Sigmoid colon (tissue), 7 donors: ENCODE measurements around the gene ANKRD35. TPM values are rescaled to one million over a fixed set of nuclear protein-coding genes. Genes with fewer than 3 reads are reported as not detected.
A peak's percentile ranks its signal among the peaks of the same experiment; 100 is the strongest.

Experiments used
- DNase-seq: peaks from one replicate; pipeline ENCODE4 v3.0.0-alpha.2; 2019
- H3K27ac ChIP-seq, 4 donors: fragments of 200-600 bp; sonication (generic); one replicate each; pipeline ENCODE4 v1.5.1; 2016 to 2019; ENCODE audit warnings: mild to moderate bottlenecking in 1 of 4
- H3K27me3 ChIP-seq, 3 donors: fragments of 200-600 bp; sonication (generic); one replicate each; pipeline ENCODE4 v1.5.1; 2019; ENCODE audit warnings: mild to moderate bottlenecking in 1 of 3
- H3K36me3 ChIP-seq, 4 donors: fragments of 200-600 bp; sonication (generic); one replicate each; pipeline ENCODE4 v1.5.1; 2016 to 2019
- H3K4me1 ChIP-seq, 4 donors: fragments of 200-600 bp; sonication (generic); one replicate each; pipeline ENCODE4 v1.5.1; 2017 to 2019
- H3K4me3 ChIP-seq, 4 donors: fragments of 200-600 bp; sonication (generic); one replicate each; pipeline ENCODE4 v1.5.1; 2017 to 2019; ENCODE audit warnings: mild to moderate bottlenecking in 2 of 4, moderate library complexity in 1 of 4
- H3K9me3 ChIP-seq, 4 donors: fragments of 200-600 bp in 3 of 4; sonication (generic) in 3 of 4; one replicate each; pipeline versions ENCODE4 v1.5.1 to v1.6.1; 2013 to 2019
- EP300 ChIP-seq, 4 donors: sonication (generic); formaldehyde crosslinking; IDR thresholded peaks; one replicate each; pipeline ENCODE4 v1.6.1; 2017; ENCODE audit warnings: antibody characterized with exemption in 4 of 4
- POLR2A ChIP-seq, 2 donors: fragments of 450-650 bp; IDR thresholded peaks; one replicate each; pipeline ENCODE4 v1.6.1; 2016; ENCODE audit warnings: antibody characterized with exemption in 2 of 2, mild to moderate bottlenecking in 2 of 2, moderate library complexity in 2 of 2
- POLR2AphosphoS5 ChIP-seq, 4 donors: sonication (generic); formaldehyde crosslinking; IDR thresholded peaks; one replicate each; pipeline ENCODE4 v1.6.1; 2017; ENCODE audit warnings: antibody characterized with exemption in 4 of 4
- WGBS, 2 donors: extraction: QIAGEN DNeasy Blood & Tissue Kit; methylation state at CpG; one replicate each; pipeline ENCODE4 v1.1.7; 2013; 5-methylcytosine and 5-hydroxymethylcytosine counted together
- intact Hi-C: fragments of 100-400 bp; cut with DNase I; formaldehyde crosslinking; loops from one replicate; pipeline ENCODE4 v1.15.1; 2023
- polyA plus RNA-seq, 3 donors: library from polyadenylated mRNA; stranded (reverse); fragments of 200-250 nt; gene quantifications; one replicate each; pipeline ENCODE4 v1.2.3, GENCODE V29; 2013
- total RNA-seq, 4 donors: library from RNA; depleted of rRNA; stranded (reverse); fragments of >200 nt; gene quantifications; one replicate each; pipeline ENCODE4 v1.1.0, GENCODE V29; 2016
- TF ChIP-seq, protein P1 (sequence below), 4 experiments: fragments of 450-650 bp in 3 of 4; fragments of 200-600 bp in 1 of 4; IDR thresholded peaks; one replicate each; pipeline ENCODE4 v1.5.1; 2016 to 2019; ENCODE audit warnings: antibody characterized with exemption in 4 of 4, mild to moderate bottlenecking in 3 of 4, moderate library complexity in 2 of 4
- donor health status: healthy with polysubstance abuse.
- donor health status: Bipolar disorder and iron deficiency.
- donor health status: healthy.

Gene ANKRD35
- total and polyA plus RNA-seq, 7 donors, result 0.46 to 13.8 (median 5.2) TPM

GRCh38 chr1:145901312-145902021 is 15.8 kb upstream of the ANKRD35 start:
- no peaks in the 10 kb centered on the region for H3K9me3 ChIP-seq
- no peaks in the 10 kb centered on the region for H3K4me1 ChIP-seq
- H3K27ac ChIP-seq, result no peak overlapping the region
- TF ChIP-seq POLR2A (IDR thresholded peaks at IDR 0.05) (no peak), EP300 (IDR thresholded peaks at IDR 0.05) (no peak), POLR2AphosphoS5 (IDR thresholded peaks at IDR 0.05) (no peak)
- TF ChIP-seq, protein P1, sequence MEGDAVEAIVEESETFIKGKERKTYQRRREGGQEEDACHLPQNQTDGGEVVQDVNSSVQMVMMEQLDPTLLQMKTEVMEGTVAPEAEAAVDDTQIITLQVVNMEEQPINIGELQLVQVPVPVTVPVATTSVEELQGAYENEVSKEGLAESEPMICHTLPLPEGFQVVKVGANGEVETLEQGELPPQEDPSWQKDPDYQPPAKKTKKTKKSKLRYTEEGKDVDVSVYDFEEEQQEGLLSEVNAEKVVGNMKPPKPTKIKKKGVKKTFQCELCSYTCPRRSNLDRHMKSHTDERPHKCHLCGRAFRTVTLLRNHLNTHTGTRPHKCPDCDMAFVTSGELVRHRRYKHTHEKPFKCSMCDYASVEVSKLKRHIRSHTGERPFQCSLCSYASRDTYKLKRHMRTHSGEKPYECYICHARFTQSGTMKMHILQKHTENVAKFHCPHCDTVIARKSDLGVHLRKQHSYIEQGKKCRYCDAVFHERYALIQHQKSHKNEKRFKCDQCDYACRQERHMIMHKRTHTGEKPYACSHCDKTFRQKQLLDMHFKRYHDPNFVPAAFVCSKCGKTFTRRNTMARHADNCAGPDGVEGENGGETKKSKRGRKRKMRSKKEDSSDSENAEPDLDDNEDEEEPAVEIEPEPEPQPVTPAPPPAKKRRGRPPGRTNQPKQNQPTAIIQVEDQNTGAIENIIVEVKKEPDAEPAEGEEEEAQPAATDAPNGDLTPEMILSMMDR (IDR thresholded peaks at IDR 0.05), result no peak
- H3K4me3 ChIP-seq, result no peak overlapping the region
- intact Hi-C loops, result no loop called here
- H3K27me3 ChIP-seq, result no peaks in the 10 kb centered on the region
- DNase-seq, result no peak
- WGBS, 2 donors, result 90 to 92% methylated on average over 12 of the region's 12 CpGs
- H3K36me3 ChIP-seq, result no peaks in the 10 kb centered on the region

DNA sequence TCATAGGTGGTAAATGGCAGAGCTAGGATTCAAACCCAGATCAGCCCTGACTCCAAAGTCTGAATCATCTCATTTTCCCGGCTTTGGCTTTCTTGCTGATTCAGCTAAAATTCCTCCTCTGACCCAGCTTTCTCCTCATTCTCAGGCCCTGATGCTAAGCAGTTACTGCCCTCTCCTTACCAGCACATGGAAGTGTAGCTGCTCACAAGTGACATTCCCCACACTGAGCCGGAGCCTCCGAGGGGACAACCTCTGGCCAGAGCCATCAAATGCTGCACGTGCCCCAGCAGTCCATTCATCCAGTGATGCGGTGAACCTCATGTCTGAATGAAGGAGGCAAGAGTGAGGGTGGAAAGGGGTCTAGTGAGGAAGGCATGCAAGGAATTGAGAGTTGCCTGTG is 13.1 kb upstream of the ANKRD35 start:
- Histone ChIP-seq H3K4me1 (no peaks in the 10 kb centered on the region), H3K36me3 (no peaks in the 10 kb centered on the region), H3K9me3 (no peaks in the 10 kb centered on the region), H3K27me3 (no peaks in the 10 kb centered on the region), H3K4me3 (no peak overlapping the region), H3K27ac (no peak overlapping the region)
- no peak for TF ChIP-seq EP300 (IDR thresholded peaks at IDR 0.05)
- TF ChIP-seq, protein P1 (IDR thresholded peaks at IDR 0.05), result no peak
- TF ChIP-seq POLR2AphosphoS5 (IDR thresholded peaks at IDR 0.05), result no peak
- no peak for TF ChIP-seq POLR2A (IDR thresholded peaks at IDR 0.05)
- DNase-seq, result no peak
- intact Hi-C loops, result no loop called here
- 79 to 94% methylated on average over 5 of the region's 5 CpGs for WGBS, 2 donors

GRCh38 chr1:145897969-145898368 is 12.3 kb upstream of the ANKRD35 start:
- TF ChIP-seq POLR2AphosphoS5 (IDR thresholded peaks at IDR 0.05) (no peak), EP300 (IDR thresholded peaks at IDR 0.05) (no peak)
- intact Hi-C loops, result no loop called here
- H3K36me3 ChIP-seq, result no peaks in the 10 kb centered on the region

DNA sequence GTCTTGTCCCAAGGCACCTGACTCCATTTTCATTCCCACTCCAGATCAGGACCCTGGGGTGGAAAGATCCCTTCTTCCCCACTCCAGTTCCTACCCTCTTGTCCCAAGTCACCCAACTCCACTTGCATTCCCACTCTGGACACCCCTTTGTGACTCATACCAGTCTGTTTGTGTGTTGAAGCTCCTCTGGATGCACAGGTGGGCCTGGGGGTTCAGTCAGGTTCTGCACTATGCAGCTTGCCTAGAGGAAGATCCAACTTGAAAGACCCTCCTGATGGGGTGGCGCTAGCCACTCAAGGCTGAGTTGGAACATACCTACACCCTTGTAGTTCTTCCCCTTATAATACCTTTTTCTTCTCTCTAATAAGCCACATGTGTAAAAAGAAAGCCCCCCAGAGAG is 9.8 kb upstream of the ANKRD35 start:
- Histone ChIP-seq H3K4me1 (peaks cover 0 to 21% (median 18%) of the 10 kb centered on the region in 4 donors), H3K27me3 (no peaks in the 10 kb centered on the region), H3K27ac (no peak overlapping the region), H3K36me3 (no peaks in the 10 kb centered on the region), H3K4me3 (no peak overlapping the region), H3K9me3 (no peaks in the 10 kb centered on the region)
- WGBS, 2 donors, result 95 to 100% methylated on average over 1 of the region's 1 CpG
- no peak for DNase-seq
- TF ChIP-seq EP300 (IDR thresholded peaks at IDR 0.05), result no peak
- TF ChIP-seq, protein P1 (IDR thresholded peaks at IDR 0.05), result no peak
- TF ChIP-seq POLR2A (IDR thresholded peaks at IDR 0.05), result no peak
- no peak for TF ChIP-seq POLR2AphosphoS5 (IDR thresholded peaks at IDR 0.05)
- intact Hi-C loops, result no loop called here

More at GRCh38 chr1:145897969-145898368, 12.3 kb upstream of the ANKRD35 start:
- Histone ChIP-seq H3K27ac (no peak overlapping the region), H3K4me1 (peaks cover 0 to 3% (median under 1%) of the 10 kb centered on the region in 4 donors), H3K4me3 (no peak overlapping the region), H3K9me3 (no peaks in the 10 kb centered on the region), H3K27me3 (no peaks in the 10 kb centered on the region)
- 84 to 92% methylated on average over 1 of the region's 1 CpG for WGBS, 2 donors
- no peak for DNase-seq

DNA sequence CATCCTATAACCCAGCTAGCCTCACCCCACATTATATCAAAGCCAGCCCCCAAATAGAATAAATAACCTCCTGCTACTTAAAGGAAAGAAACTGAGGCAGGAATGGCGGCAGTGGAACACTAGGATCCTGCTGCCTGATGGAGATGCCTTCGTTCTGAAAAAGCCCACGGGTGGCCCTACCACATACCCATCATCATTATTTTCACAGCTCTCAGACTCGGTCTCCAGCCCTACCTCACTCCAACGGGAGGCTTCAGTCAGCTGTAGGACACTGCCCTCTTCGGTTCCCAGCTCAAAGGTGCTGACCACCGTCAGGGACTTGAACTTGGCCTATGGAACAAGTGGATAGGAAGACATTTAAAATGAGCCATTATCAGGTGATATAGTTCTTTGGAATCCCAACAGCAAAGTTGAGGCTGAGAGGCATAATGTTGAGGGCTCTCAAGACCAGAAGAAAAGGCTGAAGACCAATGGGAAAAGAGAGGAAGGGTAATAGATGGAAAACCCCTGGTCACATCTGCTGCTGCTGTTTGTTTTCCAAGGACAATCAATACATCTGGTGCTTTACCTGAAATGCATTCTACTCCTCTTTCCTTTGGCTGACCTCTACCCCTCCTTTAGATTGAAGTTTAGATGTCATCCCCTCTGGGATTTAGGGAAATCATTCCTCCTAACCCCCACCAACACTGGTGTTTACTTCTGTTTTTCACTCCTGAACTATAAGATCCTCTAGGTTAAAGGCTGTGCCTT is 7.8 kb upstream of the ANKRD35 start:
- Histone ChIP-seq H3K9me3 (no peaks in the 10 kb centered on the region), H3K27me3 (no peaks in the 10 kb centered on the region), H3K27ac (peak overlapping the region; percentile 78 to 86 (median 78)), H3K4me1 (peaks cover 0 to 21% (median 18%) of the 10 kb centered on the region in 4 donors), H3K4me3 (no peak overlapping the region), H3K36me3 (no peaks in the 10 kb centered on the region)
- 90 to 93% methylated on average over 7 of the region's 7 CpGs for whole genome bisulfite sequencing, 2 donors
- TF ChIP-seq EP300 (IDR thresholded peaks at IDR 0.05), result no peak
- TF ChIP-seq, protein P1 (IDR thresholded peaks at IDR 0.05), result no peak
- no peak for TF ChIP-seq POLR2A (IDR thresholded peaks at IDR 0.05)
- DNase-seq, result no peak
- intact Hi-C loops, result loop anchor here (2.0 to 5.0 kb wide), 2 partner anchors 21 to 36 kb away; partner anchors contain the start of gene PIAS3
